GM19438 (cell line): ENCODE data around the gene RPSA.
"Not testable (repeated sequence)": the region's sequence is repeated elsewhere in the genome, so short reads cannot be mapped to it uniquely, and the experiment has no call there.

Source experiments
- ATAC-seq: cut with Tn5 transposase; IDR thresholded peaks from one replicate; pipeline ENCODE4 v1.9.1; 2021; ENCODE audit warnings: low read depth; ENCODE audit not compliant: unreplicated experiment

Gene RPSA

GRCh38 chr3:39388153-39388552 is 18.4 kb upstream of the RPSA start:
- ATAC-seq, result no peak

DNA sequence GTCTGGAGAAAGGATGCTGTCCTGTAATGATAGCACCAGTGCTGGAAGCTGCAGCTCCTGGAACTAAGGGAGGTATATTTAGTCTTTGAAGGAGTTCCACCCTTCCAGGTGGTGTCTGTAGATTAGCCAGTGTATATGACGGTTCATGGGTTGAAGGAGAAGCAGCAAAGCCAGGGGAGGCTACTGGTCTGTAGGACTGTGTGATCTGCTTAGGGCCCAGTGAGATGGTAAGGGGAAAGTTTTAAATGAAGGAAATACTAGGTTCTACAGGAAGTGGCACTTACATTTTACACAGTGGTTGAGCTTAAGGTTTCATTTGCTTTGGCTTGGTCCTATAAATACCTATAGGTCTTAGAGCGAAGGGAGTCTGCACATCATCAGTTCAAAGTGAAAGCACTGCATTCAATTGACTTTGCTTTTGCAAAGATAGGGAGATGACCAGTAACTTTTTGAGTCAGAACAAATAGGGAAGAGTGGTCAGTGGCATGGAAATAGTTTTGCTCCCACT is 17.7 kb upstream of the RPSA start:
- ATAC-seq, result peak; percentile 75

DNA sequence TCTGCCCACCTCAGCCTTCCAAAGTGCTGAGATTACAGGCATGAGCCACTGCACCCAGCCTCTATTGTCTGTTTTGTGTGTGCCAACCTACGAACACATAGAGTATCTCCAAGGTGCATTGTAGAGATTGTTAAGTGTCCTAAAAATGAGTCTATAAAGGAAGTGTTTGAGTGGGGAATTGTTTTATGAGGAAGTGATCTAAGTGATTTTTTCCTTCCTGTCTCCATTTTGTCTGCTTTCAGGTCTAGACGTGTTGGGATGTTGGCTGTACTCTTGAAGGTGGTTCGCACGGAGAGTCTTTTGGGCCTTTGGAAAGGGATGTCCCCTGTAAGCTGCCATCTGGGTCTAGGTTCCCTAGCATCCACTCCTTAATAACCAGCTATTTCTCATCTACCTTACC is 16.3 kb upstream of the RPSA start:
- no peak for ATAC-seq

DNA sequence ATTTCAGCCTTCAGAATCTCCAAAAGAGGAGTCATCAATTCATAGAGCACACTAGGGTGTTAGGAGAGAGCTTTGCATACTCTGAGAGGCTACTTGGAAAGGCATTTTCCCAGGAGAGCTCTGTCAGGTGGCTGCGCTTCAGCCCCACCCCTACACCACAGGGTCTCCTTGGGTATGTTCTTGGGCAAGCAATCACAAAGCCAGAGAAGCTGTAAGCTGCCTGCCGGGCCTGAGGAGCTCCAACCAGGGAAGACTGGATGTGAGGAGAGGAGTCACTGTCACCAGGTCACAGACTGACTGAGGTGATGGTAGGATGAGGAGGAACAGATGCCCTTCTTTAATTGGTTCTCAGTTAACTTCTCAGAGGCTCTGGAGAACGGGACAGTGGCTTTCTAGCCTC is 9.8 kb upstream of the RPSA start:
- ATAC-seq, result no peak

DNA sequence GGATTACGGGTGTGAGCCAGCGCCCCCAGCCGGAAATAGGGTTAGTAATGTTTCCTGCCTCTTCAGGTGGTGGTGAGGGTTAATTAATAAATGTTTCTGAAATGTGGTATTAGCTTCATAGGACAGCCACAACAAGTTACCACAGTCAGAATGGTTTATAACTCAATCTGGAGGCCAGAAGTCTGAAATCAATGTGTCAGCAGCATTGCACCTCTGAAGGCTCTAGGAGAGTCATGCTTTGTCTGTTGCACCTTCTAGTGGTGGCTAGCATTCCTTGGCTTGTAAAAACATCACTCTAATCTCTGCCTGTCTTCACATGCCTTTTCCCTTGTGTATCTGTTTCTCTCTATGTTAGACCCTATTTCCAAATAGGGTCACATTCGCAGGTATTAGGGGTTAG is 7.8 kb upstream of the RPSA start:
- ATAC-seq, result peak; percentile 59

GRCh38 chr3:39401983-39402382 is 4.5 kb upstream of the RPSA start:
- ATAC-seq, result no peak

DNA sequence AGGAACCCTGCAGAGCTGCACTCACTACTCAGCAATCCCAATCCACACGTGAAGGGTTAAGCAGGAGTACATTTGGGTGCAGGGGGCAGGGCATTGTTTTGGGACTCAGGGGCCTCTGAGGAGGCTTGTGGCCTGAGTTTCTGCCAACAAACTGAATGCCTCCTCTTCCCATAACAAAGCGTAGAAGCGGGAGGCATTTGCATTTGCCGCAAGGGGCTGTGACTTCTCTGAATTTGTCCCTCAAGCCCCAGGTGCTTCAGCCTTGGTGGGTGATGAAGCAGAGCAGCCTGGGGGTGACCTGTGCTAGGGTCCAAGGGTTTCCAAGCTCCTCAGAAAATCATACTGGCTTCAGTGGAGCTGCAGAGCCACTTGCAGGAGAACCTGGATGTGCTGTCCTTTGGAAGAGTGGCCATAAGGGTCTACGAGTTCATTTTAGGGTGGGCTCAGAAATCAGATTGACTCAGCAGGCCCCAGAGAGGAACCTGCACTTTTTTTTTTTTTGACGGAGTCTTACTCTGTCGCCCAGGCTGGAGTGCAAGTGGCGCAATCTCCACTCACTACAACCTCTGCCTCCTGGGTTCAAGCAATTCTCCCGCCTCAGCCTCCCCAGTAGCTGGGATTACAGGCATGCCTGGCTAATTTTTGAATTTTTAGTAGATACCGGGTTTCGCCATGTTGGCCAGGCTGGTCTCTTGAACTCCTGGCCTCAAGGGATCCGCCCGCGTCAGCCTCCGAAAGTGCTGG is 1.4 kb upstream of the RPSA start:
- ATAC-seq, result no peak

DNA sequence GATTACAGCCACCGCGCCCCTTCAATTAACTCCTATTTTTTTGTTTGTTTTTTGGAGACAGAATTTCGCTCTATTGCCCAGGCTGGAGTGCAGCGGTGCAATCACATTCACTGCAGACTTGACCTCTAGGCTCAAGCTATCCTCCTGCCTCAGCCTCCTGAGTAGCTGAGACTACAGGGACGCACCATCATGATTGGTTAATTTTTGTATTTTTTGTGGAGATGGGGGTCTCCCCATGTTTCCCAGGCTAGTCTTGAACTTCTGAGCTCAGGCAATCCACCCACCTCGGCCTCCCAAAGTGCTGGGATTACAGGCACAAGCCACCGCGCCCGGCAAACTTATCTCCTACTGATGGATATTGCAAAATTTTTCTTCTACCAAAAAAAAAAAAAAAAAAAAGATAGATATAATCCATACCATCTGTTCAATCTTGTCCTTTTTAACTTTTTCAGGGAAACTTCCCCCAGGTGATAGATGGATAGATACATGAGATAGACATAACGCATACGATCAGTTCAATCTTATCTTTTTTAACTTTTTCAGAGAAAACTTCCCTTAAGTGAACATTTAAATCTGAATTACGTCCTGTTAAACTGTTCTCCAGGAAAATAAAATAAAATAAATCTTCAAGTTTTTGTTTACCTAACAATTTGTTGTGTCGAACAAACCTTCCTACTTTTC is 693 bp upstream of the RPSA start:
- no peak for ATAC-seq

- no peak for ATAC-seq
Observed at GRCh38 chr3:39407259-39407629, 724 bp downstream of the RPSA start.

DNA sequence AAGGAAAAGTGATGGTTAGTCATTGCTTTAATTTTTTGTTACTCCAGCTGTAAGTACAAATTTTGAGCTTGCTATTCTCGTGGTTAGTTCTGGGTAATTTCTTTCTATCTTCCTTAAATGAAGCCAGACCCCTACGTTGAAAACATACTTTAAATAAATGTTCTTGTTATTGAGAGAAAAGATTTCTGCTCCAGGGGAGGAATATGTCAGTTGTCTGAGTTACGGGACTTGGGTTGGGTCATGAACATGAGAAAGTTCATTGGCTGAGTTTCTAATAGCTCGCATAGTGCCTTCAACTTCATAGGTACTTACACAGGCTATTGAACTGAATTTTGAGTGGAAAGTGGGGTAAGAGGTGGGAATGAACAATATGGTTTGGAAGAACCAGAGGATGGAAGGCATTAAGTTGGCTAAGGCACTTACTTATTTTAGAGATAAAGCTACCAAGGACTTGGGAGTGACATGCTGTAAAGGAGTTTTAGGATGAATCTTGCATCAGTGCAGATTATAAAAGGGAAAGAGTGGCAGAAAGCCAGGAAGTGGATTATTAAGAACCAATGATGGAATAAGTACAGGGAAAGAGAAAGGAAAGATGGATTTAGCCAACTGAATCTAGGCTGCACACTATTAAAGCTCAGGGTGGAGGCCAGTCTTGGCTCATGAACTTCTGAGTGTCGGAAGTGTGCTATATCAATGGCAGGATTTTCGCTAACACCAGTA is 1.4 kb downstream of the RPSA start:
- no peak for ATAC-seq

- ATAC-seq, result no peak
Observed at GRCh38 chr3:39408493-39409372, 2.2 kb downstream of the RPSA start.

- ATAC-seq, result no peak
Observed at GRCh38 chr3:39409514-39410136, 3.1 kb downstream of the RPSA start.

DNA sequence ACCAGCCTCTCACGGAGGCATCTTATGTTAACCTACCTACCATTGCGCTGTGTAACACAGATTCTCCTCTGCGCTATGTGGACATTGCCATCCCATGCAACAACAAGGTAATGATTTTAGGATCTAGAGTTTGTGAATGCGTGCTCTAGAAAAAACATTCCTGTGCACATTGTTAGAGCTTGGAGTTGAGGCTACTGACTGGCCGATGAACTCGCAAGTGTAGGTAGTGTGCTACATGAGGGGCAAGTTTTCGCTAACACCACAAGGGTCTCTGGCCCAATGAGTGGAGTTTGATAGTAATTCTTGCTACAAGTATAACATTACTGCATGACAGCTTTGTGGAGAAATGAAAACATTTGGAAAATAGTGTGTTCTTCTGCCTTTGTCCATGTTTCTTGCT is 4.4 kb downstream of the RPSA start:
- no peak for ATAC-seq

DNA sequence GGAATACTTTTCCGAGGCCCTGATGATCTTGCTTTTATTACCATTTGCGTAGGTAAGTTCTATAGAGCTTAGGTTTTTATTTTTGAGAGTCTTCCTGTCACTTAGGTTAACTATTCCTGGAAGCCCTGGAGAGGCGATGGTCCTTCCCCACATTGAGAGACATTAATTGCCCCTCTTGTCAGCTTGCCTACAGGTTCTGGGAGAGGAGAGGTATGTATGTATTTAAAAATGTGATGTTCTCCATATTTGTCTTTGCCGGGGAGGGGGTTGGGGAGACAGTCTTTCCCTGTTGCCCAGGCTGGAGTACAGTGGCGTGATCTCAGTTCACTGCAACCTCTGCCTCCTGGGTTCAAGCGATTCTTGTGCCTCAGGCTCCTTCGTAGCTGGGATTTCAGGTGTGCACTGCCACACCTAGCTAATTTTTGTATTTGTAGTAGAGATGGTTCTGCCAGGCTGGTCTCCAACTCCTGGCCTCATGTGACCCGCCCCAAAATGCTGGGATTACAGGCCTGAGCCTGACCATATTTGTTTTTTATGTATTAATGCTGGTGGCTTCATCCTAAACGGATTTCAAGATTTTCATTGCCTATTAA is 6.2 kb downstream of the RPSA start:
- ATAC-seq, result no peak

DNA sequence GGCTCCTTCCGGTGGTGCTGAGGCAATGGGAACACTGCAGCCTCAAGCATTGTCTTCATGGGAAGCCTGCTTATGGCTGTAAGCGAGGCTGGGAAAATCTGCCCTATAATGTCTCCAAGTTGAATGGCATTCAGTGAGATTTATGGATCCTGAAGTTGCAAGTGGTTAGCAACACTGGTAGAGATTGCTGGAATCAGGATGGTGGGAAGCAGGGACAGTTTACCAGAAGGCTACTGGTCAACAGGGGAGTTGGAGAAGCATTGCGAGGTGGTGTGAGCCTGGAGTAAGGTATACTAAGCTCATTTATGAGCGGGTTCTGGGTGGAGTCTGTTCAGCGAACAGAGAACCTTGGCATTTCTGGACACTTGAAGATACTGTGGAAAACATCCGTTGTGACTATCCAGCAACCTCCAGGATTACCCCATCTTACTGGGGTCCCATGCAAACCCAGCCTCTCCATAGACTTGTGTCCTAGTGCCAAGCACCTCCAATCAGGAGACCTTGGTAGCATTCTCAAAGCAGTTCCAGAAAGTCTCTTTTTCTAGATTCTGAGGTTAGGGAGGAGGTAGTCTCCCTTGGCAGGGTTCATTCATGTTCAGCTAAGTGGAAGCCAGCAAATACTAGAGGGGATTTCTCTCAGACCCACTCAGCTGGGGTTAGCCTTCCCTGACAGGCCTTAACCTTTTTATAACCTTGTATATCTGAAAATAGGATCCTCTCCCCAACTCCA is 7.3 kb downstream of the RPSA start:
- ATAC-seq, result no peak

DNA sequence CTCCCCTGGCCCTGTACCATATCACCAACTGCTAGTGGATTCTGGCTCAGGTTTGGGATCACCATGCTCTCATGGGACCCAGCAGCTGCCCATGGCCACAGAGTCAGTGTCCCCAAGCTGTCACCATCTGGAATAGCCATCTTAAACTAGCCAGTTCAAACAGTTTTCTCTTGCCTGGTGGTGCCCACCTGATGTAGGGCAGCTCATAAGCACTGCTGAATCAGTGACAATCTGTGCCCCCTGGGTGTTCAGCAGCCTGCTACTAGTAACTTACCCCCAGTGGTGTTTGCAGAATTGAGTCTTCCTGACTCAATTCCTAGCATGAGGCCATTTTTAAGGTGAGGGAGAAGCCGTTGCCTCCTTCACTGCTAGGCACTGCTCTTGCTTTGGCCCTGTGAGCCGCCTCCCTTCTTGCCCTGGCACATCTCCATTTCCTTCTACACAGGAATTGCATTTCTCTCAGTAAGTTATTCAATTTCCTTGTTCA is 7.9 kb downstream of the RPSA start:
- ATAC-seq, result no peak

GRCh38 chr3:39415302-39415701 is 8.8 kb downstream of the RPSA start:
- not testable (repeated sequence) for ATAC-seq

DNA sequence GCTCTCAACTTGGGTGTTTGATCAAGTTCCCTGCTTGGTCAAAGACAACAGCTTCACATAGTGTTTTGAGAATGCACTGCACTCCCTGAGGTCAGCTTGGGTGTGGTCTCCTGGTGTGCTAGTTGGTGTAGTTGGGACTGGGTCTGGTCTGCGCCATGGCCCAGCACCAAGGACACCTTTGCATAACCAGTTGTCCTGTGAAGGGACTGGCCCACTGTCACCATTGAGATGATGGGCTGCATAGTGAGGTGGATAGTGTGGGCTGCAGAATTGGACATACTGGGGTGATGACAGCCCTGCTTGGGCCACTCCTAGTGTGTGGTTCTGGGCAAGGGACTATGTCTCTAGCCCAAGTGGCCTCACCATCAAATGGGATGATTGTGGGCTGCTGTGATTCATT is 9.5 kb downstream of the RPSA start:
- no peak for ATAC-seq

- not testable (repeated sequence) for ATAC-seq
Observed at GRCh38 chr3:39416998-39417397, 10.5 kb downstream of the RPSA start.
